ENCODE measurements around the gene KSR1.

KSR1 gene

GRCh38 chr17:27603421-27603770 is 147.1 kb downstream of the KSR1 start:
- in situ Hi-C loops (cut with MboI; ENCODE audit: low sequenced_read_pairs), result no loop called here

GRCh38 chr17:27603880-27604794 is 147.9 kb downstream of the KSR1 start:
- in situ Hi-C loops (cut with MboI; ENCODE audit: low sequenced_read_pairs), result no loop called here

- in situ Hi-C loops (cut with MboI; ENCODE audit: low sequenced_read_pairs), result no loop called here
Observed at GRCh38 chr17:27605409-27605808, 149.2 kb downstream of the KSR1 start.

DNA sequence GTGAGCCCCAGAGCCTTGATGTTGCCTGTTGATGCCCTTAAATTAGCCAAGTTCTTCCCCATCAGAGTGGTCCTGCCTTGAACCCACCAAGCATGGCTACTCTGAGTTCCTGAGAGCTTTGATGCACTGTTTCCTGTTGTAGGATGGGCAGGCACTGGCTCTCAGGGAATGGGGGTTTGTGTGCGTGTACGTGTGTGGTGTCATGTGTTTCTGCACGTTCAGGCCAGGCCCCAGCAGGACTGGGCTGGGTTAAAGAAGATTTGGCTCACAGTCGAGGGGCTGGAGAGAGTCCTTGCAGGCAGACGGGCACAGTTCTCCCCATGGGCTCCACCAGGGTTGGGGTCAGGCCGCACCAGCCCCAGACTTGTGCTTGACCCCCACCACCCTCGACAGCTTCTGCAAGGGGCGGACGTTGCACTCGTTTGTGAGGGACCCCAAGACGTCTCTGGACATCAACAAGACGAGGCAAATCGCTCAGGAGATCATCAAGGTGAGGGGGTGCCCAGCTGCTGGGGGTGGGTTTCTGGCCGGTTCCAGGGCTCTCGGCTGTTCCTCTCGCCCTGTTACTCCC is 151.4 kb downstream of the KSR1 start:
- in situ Hi-C loops (cut with MboI; ENCODE audit: low sequenced_read_pairs), result no loop called here

DNA sequence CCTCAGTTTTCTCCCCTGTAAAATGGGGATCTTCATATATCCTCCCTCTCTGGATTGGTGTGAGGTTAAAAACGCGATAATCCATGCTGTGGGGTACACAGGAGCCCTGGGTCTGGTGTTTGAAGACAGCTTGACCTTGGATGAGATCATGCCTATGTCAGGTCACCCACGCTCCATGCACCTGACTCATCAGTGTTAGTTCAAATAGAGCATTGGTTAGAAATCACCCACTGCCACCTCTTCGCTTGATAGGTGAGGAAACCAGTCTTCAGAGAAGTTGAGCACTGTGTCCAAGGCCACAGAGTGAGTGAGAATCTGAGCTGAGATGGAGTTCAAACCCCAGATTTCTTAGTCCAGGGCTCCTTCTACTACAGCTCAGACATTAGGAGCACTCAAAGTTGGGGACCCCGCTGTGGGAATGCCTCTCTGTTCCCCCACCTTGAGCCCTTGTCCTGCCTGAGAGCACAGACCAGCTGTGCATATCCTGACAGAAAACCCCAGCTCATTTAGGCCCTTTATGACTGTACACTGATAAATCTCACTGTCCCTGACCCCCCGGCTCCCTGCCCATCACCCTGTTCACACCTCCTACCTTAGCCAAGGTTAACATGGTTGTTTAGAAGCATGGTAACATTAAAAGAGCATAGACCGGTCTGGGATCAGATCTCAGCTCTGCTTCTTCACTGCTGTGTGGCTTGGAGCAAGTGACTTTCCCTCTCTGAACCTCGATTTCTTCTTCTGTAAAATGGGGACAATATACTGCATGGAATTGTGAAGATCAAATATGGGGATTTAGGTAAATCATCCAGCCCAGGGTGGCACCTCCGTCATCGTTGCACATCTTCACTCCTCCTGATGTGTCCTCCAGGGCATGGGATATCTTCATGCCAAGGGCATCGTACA is 152.3 kb downstream of the KSR1 start:
- in situ Hi-C loops (cut with MboI; ENCODE audit: low sequenced_read_pairs), result no loop called here

GRCh38 chr17:27609611-27610303 is 153.5 kb downstream of the KSR1 start:
- in situ Hi-C loops (cut with MboI; ENCODE audit: low sequenced_read_pairs), result no loop called here

- in situ Hi-C loops (cut with MboI; ENCODE audit: low sequenced_read_pairs), result no loop called here
Observed at GRCh38 chr17:27610304-27610677, 154.0 kb downstream of the KSR1 start.

DNA sequence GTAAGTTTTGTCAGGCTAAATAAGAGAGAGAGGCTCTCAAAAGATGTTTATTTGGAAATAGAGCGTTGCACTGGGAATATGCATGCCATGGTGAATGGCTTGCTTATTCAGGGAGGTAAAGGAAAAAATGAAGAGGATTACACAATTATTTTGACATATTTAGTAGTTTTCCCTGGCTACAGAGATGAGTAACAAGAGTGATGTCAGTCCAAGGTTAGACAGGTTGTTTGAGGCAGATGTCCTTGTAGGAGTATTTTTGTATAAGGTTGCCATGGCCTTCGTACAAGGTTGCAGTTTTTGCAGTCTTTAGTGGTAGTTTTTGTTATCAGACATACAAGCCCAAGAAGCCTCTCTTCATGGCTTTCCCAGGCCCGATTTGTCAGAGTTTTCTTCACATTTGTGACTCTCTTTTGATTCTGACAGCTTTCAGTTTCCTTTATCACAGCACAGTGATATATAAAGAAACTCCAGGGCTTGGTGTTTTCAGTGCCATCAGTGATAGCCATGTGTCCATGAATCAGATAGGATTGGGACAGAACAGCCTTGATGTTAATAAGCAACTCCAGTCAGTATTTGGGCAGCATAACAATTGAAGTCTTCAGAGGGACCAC is 156.0 kb downstream of the KSR1 start:
- in situ Hi-C loops (cut with MboI; ENCODE audit: low sequenced_read_pairs), result no loop called here

GRCh38 chr17:27613433-27613832 is 157.2 kb downstream of the KSR1 start:
- in situ Hi-C loops (cut with MboI; ENCODE audit: low sequenced_read_pairs), result no loop called here

GRCh38 chr17:27615121-27615520 is 158.9 kb downstream of the KSR1 start:
- in situ Hi-C loops (cut with MboI; ENCODE audit: low sequenced_read_pairs), result no loop called here

DNA sequence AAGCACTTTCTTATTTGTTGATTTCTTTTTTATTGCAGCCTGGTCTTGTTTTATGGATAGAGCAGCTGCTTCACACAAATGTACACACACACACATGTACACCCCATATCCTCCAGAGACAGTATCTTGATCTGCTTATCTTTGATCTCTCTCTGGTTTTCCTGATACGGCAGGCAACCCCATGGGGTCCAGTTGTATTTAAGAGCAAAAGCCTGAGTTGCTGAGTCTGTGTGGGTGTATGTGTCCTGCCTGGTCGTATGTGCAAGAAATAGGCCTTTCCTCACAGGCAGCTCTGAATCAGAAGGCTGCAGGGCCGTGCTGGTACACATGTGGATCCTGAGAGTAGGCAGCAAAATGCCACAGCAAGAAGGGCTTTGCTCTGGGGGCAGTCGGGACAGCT is 160.2 kb downstream of the KSR1 start:
- in situ Hi-C loops (cut with MboI; ENCODE audit: low sequenced_read_pairs), result no loop called here

- in situ Hi-C loops (cut with MboI; ENCODE audit: low sequenced_read_pairs), result no loop called here
Observed at GRCh38 chr17:27618417-27618816, 162.2 kb downstream of the KSR1 start.

- in situ Hi-C loops (cut with MboI; ENCODE audit: low sequenced_read_pairs), result no loop called here
Observed at GRCh38 chr17:27620721-27621120, 164.5 kb downstream of the KSR1 start.

GRCh38 chr17:27621536-27621935 is 165.3 kb downstream of the KSR1 start:
- in situ Hi-C loops (cut with MboI; ENCODE audit: low sequenced_read_pairs), result no loop called here

DNA sequence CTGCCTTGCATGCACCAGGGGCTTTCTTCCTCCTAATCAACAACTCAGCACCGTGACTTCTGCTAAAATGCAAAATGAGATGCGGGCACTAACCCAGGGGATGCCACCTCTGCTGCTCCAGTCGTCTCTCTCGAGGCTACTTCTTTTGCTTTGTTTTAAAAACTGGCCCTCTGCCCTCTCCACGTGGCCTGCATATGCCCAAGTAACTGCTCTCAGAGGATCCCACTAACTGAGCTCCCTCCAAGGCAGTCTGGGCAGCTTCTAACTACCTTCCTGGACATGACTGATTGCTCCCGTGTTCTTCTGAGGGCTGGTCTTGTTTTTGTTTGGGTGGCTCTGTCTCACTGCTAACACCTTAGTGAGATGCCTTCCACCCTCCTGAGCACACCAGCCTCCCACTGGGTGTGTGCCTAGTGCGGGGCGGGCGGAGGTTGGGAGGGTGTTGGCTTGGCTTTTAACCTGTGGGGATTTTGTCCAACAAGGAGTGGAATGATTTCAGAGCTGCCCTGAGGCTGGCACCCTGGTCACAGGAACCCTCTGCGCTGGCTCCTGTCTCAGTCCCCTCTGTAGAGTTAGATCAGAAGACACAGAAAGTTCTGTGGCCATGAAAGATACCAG is 165.8 kb downstream of the KSR1 start:
- in situ Hi-C loops (cut with MboI; ENCODE audit: low sequenced_read_pairs), result no loop called here

- in situ Hi-C loops (cut with MboI; ENCODE audit: low sequenced_read_pairs), result no loop called here
Observed at GRCh38 chr17:27622986-27623385, 166.7 kb downstream of the KSR1 start.

- in situ Hi-C loops (cut with MboI; ENCODE audit: low sequenced_read_pairs), result no loop called here
Observed at GRCh38 chr17:27623614-27624013, 167.4 kb downstream of the KSR1 start.

DNA sequence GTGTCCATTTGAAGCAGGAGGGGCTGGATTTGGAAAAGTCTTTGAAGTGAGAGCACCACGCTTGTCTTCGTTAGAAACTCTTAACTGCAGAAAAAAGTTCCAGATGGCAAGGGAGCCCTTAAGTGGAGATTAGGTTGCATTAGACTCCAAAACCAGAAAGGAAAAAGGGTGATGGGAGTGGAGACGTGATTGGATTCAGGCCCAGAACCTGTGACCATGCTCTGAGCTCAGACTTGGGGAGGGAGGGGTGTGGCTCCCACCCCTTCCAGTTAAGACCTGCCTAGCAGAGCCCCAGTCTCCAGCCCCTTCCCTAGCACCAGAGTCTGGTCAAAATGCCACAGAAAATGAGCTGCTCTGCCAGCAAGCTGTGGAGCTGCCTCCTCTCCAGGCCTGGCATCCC is 168.3 kb downstream of the KSR1 start:
- in situ Hi-C loops (cut with MboI; ENCODE audit: low sequenced_read_pairs), result no loop called here

DNA sequence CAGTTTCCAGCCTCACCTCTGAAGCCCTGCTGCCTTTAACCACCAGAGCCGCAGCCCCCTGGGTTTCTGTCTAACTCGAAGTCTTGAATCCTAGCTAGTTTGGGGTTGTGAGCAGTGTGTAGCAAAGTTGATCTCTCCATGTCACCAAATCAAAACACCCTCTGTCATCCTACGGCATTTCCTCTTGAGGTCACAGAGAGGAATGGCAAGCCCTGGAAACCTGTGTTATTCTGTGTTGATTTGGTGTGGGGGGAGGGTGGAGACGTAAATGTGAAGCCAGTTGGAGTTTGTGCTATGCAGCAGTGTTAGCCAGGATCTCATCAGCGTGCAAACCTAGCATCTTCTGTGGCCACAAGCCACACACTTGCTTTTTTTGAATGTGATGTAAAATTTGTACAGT is 169.6 kb downstream of the KSR1 start:
- in situ Hi-C loops (cut with MboI; ENCODE audit: low sequenced_read_pairs), result no loop called here

DNA sequence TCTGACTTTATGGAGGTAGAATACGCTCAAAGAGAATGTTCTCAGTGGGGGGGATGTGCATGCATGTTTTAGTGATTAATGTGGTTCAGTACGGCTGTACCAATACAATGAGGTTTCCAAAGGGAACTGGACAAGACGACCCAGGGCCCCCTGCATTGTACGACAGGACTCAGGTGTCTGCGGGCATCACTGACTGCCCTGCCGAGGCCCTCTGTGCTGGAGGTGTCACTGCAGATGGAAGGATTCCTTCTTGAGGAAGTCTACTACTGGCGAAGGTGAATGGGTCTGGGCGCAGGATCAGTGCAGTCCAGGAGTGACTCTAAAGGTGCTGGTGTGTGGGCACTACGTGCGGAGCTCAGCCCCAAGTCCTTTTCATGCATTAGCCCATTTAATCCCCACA is 171.3 kb downstream of the KSR1 start:
- in situ Hi-C loops (cut with MboI; ENCODE audit: low sequenced_read_pairs), result no loop called here

Data from hTERT RPE-1 (cell line).